ENCODE results near the gene CAMK2G. TPM values are rescaled to one million over a fixed set of nuclear protein-coding genes. Genes with fewer than 3 reads are reported as not detected.
A peak's percentile ranks its signal among the peaks of the same experiment; 100 is the strongest.

CAMK2G gene
- polyA plus RNA-seq, 3 donors: 1.7 to 60.7 (median 3.0) TPM

- H3K9ac ChIP-seq (ENCODE audit: insufficient read depth, low read length, poor library complexity, severe bottlenecking): peak overlapping the region; percentile 67
- peaks cover 75% of the 10 kb centered on the region for H3K4me1 Mint-ChIP-seq
- H3K27me3 ChIP-seq (ENCODE audit: control insufficient read depth in 2 of 2, insufficient read depth in 2 of 2, low read length in 2 of 2): peaks cover 0 to 5% of the 10 kb centered on the region in 2 donors
- H4K20me1 ChIP-seq (ENCODE audit: insufficient read depth, low read length): peaks cover 4% of the 10 kb centered on the region
- no peaks in the 10 kb centered on the region for H3K9me3 Mint-ChIP-seq
- intact Hi-C loops (cut with micrococcal nuclease): no loop called here
- H3K4me1 ChIP-seq (ENCODE audit: control insufficient read depth in 1 of 2, insufficient read depth in 2 of 2, low read length in 2 of 2): peaks cover 62 to 70% of the 10 kb centered on the region in 2 donors
- H2AFZ ChIP-seq (ENCODE audit: insufficient read depth, low read depth, low read length, poor library complexity, severe bottlenecking): peak overlapping the region; percentile 73
- peaks cover 0 to 4% of the 10 kb centered on the region in 2 donors for H3K36me3 ChIP-seq (replicated peaks in 1 of 2; ENCODE audit: control insufficient read depth in 1 of 2, insufficient read depth in 2 of 2, low read length in 2 of 2)
- no peak overlapping the region for H3K27ac ChIP-seq (ENCODE audit: low read depth in 1 of 2, low read length in 2 of 2)
- peaks cover 33% of the 10 kb centered on the region for H3K79me2 ChIP-seq (ENCODE audit: insufficient read depth, low read length)
- peaks cover 6 to 17% (median 12%) of the 10 kb centered on the region in 3 donors for H3K27me3 Mint-ChIP-seq (ENCODE audit: low read depth in 3 of 3)
- peak overlapping the region; percentile 71 to 80 for H3K4me3 Mint-ChIP-seq
- no peaks in the 10 kb centered on the region for H3K9me3 ChIP-seq (replicated peaks in 1 of 2; ENCODE audit: control insufficient read depth in 1 of 2, insufficient read depth in 1 of 2, low read length in 2 of 2)
- no peak for DNase-seq
- H3K4me2 ChIP-seq (replicated peaks; ENCODE audit: extremely low read depth, low read length, poor library complexity, severe bottlenecking): peak overlapping the region; percentile 74
- H3K36me3 Mint-ChIP-seq: peaks cover 15 to 19% of the 10 kb centered on the region in 2 donors
- H3K27ac Mint-ChIP-seq: peak overlapping the region in 6 of 7 donors; percentile 5 to 85 (median 52)
- peak overlapping the region in 1 of 3 experiments; percentile 70 for H3K4me3 ChIP-seq (replicated peaks in 1 of 3; ENCODE audit: low read depth in 2 of 3, low read length in 3 of 3)
- 16% methylated on average over 8 of the region's 9 CpGs for WGBS (ENCODE audit: insufficient coverage)
- TF ChIP-seq, protein P1, sequence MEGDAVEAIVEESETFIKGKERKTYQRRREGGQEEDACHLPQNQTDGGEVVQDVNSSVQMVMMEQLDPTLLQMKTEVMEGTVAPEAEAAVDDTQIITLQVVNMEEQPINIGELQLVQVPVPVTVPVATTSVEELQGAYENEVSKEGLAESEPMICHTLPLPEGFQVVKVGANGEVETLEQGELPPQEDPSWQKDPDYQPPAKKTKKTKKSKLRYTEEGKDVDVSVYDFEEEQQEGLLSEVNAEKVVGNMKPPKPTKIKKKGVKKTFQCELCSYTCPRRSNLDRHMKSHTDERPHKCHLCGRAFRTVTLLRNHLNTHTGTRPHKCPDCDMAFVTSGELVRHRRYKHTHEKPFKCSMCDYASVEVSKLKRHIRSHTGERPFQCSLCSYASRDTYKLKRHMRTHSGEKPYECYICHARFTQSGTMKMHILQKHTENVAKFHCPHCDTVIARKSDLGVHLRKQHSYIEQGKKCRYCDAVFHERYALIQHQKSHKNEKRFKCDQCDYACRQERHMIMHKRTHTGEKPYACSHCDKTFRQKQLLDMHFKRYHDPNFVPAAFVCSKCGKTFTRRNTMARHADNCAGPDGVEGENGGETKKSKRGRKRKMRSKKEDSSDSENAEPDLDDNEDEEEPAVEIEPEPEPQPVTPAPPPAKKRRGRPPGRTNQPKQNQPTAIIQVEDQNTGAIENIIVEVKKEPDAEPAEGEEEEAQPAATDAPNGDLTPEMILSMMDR (IDR thresholded peaks at IDR 0.05): no peak
These were observed 36.0 kb upstream of the CAMK2G start for GRCh38 chr10:73910401-73910763.

DNA sequence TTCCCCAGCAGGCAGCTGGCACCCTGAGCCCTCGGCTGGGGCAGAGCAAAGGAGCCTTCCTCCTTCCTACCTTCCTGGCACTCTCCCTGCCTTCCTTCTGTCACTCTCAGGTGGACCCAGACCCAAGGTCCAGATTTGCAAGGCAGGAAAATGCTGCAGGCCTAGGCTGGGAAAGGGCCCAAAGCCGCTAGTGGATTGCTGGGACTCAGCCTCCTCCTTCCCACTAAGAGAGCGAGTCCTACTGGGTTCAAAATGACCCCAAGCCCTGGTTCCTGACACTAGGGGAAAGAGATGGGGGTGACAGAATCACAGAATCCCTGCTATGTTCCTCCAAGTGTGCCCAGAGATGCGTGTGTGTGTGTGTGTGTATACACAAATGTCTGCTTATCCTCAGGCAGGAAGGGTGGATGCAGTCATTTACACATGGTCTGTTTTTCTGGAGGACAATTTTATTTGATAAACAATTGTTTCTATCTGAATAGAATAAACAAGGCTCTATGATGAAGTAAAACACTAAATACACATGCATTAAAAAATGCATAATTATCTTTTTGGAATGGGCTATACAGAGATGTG lies 35.3 kb upstream of the CAMK2G start:
- no peak overlapping the region for H3K4me3 ChIP-seq (replicated peaks in 1 of 3; ENCODE audit: low read depth in 2 of 3, low read length in 3 of 3)
- H3K27me3 ChIP-seq (ENCODE audit: control insufficient read depth in 2 of 2, insufficient read depth in 2 of 2, low read length in 2 of 2): peaks cover 0 to 5% of the 10 kb centered on the region in 2 donors
- H2AFZ ChIP-seq (ENCODE audit: insufficient read depth, low read depth, low read length, poor library complexity, severe bottlenecking): no peak overlapping the region
- Mint-ChIP-seq H3K4me3 (no peak overlapping the region), H3K9me3 (no peaks in the 10 kb centered on the region), H3K27me3 (ENCODE audit: low read depth in 3 of 3) (peaks cover 6 to 17% (median 12%) of the 10 kb centered on the region in 3 donors), H3K27ac (peak overlapping the region in 6 of 7 donors; percentile 68 to 95 (median 82)), H3K4me1 (peaks cover 72% of the 10 kb centered on the region), H3K36me3 (peaks cover 11 to 12% of the 10 kb centered on the region in 2 donors)
- DNase-seq: no peak
- 0% methylated on average over 1 of the region's 4 CpGs for WGBS (ENCODE audit: insufficient coverage)
- H3K36me3 ChIP-seq (replicated peaks in 1 of 2; ENCODE audit: control insufficient read depth in 1 of 2, insufficient read depth in 2 of 2, low read length in 2 of 2): no peaks in the 10 kb centered on the region
- H3K27ac ChIP-seq (ENCODE audit: low read depth in 1 of 2, low read length in 2 of 2): peak overlapping the region; percentile 41 to 47
- H3K79me2 ChIP-seq (ENCODE audit: insufficient read depth, low read length): peaks cover 30% of the 10 kb centered on the region
- H3K4me1 ChIP-seq (ENCODE audit: control insufficient read depth in 1 of 2, insufficient read depth in 2 of 2, low read length in 2 of 2): peaks cover 66 to 74% of the 10 kb centered on the region in 2 donors
- intact Hi-C loops (cut with micrococcal nuclease): loop anchor here in 1 of 2 donors (10.0 kb wide), 1 partner anchor 85 kb away; the partner anchor contains the start of gene VCL
- H4K20me1 ChIP-seq (ENCODE audit: insufficient read depth, low read length): peaks cover 4% of the 10 kb centered on the region
- no peak overlapping the region for H3K9ac ChIP-seq (ENCODE audit: insufficient read depth, low read length, poor library complexity, severe bottlenecking)
- no peaks in the 10 kb centered on the region for H3K9me3 ChIP-seq (replicated peaks in 1 of 2; ENCODE audit: control insufficient read depth in 1 of 2, insufficient read depth in 1 of 2, low read length in 2 of 2)
- TF ChIP-seq, protein P1 (IDR thresholded peaks at IDR 0.05): no peak
- H3K4me2 ChIP-seq (replicated peaks; ENCODE audit: extremely low read depth, low read length, poor library complexity, severe bottlenecking): no peak overlapping the region
